C4-2B (cell line): ENCODE data around the gene CEACAM3.

Experiments
- CTCF ChIP-seq: fragments of 450-650 bp; conservative IDR thresholded peaks from 2 replicates; pipeline ENCODE4 v1.5.1; 2017; ENCODE audit warnings: mild to moderate bottlenecking
- ZFX ChIP-seq: fragments of 450-650 bp; IDR thresholded peaks from 2 replicates; pipeline ENCODE4 v1.6.1; 2017

- TF ChIP-seq CTCF, result no peak
- no peak for TF ChIP-seq ZFX
Measured at GRCh38 chr19:41848666-41849065, 52.3 kb downstream of the CEACAM3 start.
